SK-N-SH treated with all-trans-retinoic acid at 6 μM for 48 hours (cell line): ENCODE measurements around the gene ITPR2.

Experiments
- ATAC-seq: fragments of 200-7000 bp; cut with Tn5 transposase; 3 replicates; pipeline ENCODE4 v1.9.1; 2020; ENCODE audit warnings: mild to moderate bottlenecking, moderate library complexity
- ARNTL ChIP-seq: fragments of 450-650 bp; formaldehyde crosslinking; IDR thresholded peaks from 2 replicates; pipeline ENCODE4 v1.5.0; 2020; ENCODE audit warnings: low read depth, mild to moderate bottlenecking, moderate library complexity, borderline replicate concordance
- BACH2 ChIP-seq: fragments of 250-450 bp; sonication (Bioruptor Pico); IDR thresholded peaks from 2 replicates; pipeline ENCODE4 v1.9.0; 2021; ENCODE audit warnings: mild to moderate bottlenecking, borderline replicate concordance
- CREB5 ChIP-seq: fragments of 250-450 bp; sonication (Bioruptor Pico); IDR thresholded peaks from 2 replicates; pipeline ENCODE4 v1.5.1; 2020; ENCODE audit warnings: low read depth, mild to moderate bottlenecking, moderate library complexity
- CSDC2 ChIP-seq: fragments of 250-450 bp; sonication (Bioruptor Pico); IDR thresholded peaks from 2 replicates; pipeline ENCODE4 v1.5.0; 2020; ENCODE audit warnings: mild to moderate bottlenecking, moderate library complexity
- CSRNP3 ChIP-seq: fragments of 250-450 bp; sonication (Bioruptor Pico); IDR thresholded peaks from 2 replicates; pipeline ENCODE4 v1.5.1; 2021; ENCODE audit warnings: mild to moderate bottlenecking, moderate library complexity
- ESRRG ChIP-seq: fragments of 250-450 bp; sonication (Bioruptor Pico); IDR thresholded peaks from 2 replicates; pipeline ENCODE4 v1.6.1; 2021; ENCODE audit warnings: mild to moderate bottlenecking
- GLIS3 ChIP-seq: fragments of 250-450 bp; sonication (Bioruptor Pico); IDR thresholded peaks from 2 replicates; pipeline ENCODE4 v1.5.0; 2020; ENCODE audit warnings: mild to moderate bottlenecking, moderate library complexity
- ISL1 ChIP-seq: fragments of 250-450 bp; sonication (Bioruptor Pico); IDR thresholded peaks from 2 replicates; pipeline ENCODE4 v2.1.2; 2022; ENCODE audit warnings: mild to moderate bottlenecking, moderate library complexity
- OSR1 ChIP-seq: fragments of 250-450 bp; sonication (Bioruptor Pico); IDR thresholded peaks from 2 replicates; pipeline ENCODE4 v1.8.0; 2022; ENCODE audit warnings: moderate library complexity, mild to moderate bottlenecking, inconsistent platforms
- PATZ1 ChIP-seq: fragments of 250-450 bp; sonication (Bioruptor Pico); IDR thresholded peaks from 2 replicates; pipeline ENCODE4 v1.8.0; 2020; ENCODE audit warnings: mild to moderate bottlenecking, moderate library complexity, borderline replicate concordance
- POU6F1 ChIP-seq: fragments of 250-450 bp; sonication (Bioruptor Pico); IDR thresholded peaks from 2 replicates; pipeline ENCODE4 v1.8.0; 2021; ENCODE audit warnings: low read depth, mild to moderate bottlenecking, moderate library complexity, borderline replicate concordance
- PPARA ChIP-seq: fragments of 250-450 bp; sonication (Bioruptor Pico); IDR thresholded peaks from 2 replicates; pipeline ENCODE4 v1.5.0; 2020; ENCODE audit warnings: mild to moderate bottlenecking, borderline replicate concordance
- RARB ChIP-seq: fragments of 250-450 bp; sonication (Bioruptor Pico); IDR thresholded peaks from 2 replicates; pipeline ENCODE4 v1.8.0; 2021; ENCODE audit warnings: mild to moderate bottlenecking, moderate library complexity
- SNAI2 ChIP-seq: fragments of 250-450 bp; sonication (Bioruptor Pico); IDR thresholded peaks from 2 replicates; pipeline ENCODE4 v1.5.0; 2020; ENCODE audit warnings: mild to moderate bottlenecking, moderate library complexity
- TCF4 ChIP-seq: fragments of 250-450 bp; sonication (Bioruptor Pico); IDR thresholded peaks from 2 replicates; pipeline ENCODE4 v1.8.0; 2021; ENCODE audit warnings: mild to moderate bottlenecking, moderate library complexity, borderline replicate concordance
- TOX ChIP-seq: fragments of 250-450 bp; sonication (Bioruptor Pico); IDR thresholded peaks from 2 replicates; pipeline ENCODE4 v1.8.0; 2021; ENCODE audit warnings: mild to moderate bottlenecking, moderate library complexity, borderline replicate concordance
- TSHZ2 ChIP-seq: fragments of 250-450 bp; sonication (Bioruptor Pico); IDR thresholded peaks from 2 replicates; pipeline ENCODE4 v1.5.0; 2020; ENCODE audit warnings: mild to moderate bottlenecking, moderate library complexity
- ZC3H10 ChIP-seq: fragments of 250-450 bp; sonication (Bioruptor Pico); IDR thresholded peaks from 2 replicates; pipeline ENCODE4 v1.5.1; 2021; ENCODE audit warnings: mild to moderate bottlenecking, moderate library complexity
- ZFP3 ChIP-seq: fragments of 250-450 bp; sonication (Bioruptor Pico); IDR thresholded peaks from 2 replicates; pipeline ENCODE4 v1.5.0; 2020; ENCODE audit warnings: mild to moderate bottlenecking, moderate library complexity
- ZFP30 ChIP-seq: fragments of 450-650 bp; formaldehyde crosslinking; IDR thresholded peaks from 2 replicates; pipeline ENCODE4 v1.5.0; 2022; ENCODE audit warnings: mild to moderate bottlenecking, moderate library complexity
- ZNF565 ChIP-seq: fragments of 450-650 bp; formaldehyde crosslinking; conservative IDR thresholded peaks from 2 replicates; pipeline ENCODE4 v1.5.0; 2020; ENCODE audit warnings: low read depth, mild to moderate bottlenecking, moderate library complexity
- ZNF8 ChIP-seq: fragments of 450-650 bp; formaldehyde crosslinking; IDR thresholded peaks from 2 replicates; pipeline ENCODE4 v1.5.0; 2020; ENCODE audit warnings: mild to moderate bottlenecking, moderate library complexity

The ITPR2 gene

GRCh38 chr12:26513363-26514043 is 319.5 kb downstream of the ITPR2 start:
- no peak for TF ChIP-seq TOX (CRISPR knock-in tag)
- TF ChIP-seq ARNTL, result no peak
- TF ChIP-seq CREB5 (CRISPR knock-in tag), result no peak
- no peak for TF ChIP-seq ZNF565
- TF ChIP-seq TCF4 (CRISPR knock-in tag), result no peak
- no peak for TF ChIP-seq ZFP3 (CRISPR knock-in tag)
- no peak for TF ChIP-seq GLIS3 (CRISPR knock-in tag)
- TF ChIP-seq CSDC2 (CRISPR knock-in tag), result no peak
- TF ChIP-seq TSHZ2 (CRISPR knock-in tag), result no peak
- TF ChIP-seq RARB (CRISPR knock-in tag), result no peak
- TF ChIP-seq PPARA (CRISPR knock-in tag), result no peak
- no peak for TF ChIP-seq CSRNP3 (CRISPR knock-in tag)
- TF ChIP-seq PATZ1 (CRISPR knock-in tag), result no peak
- ATAC-seq, result no peak

- no peak for TF ChIP-seq ISL1 (CRISPR knock-in tag)
- TF ChIP-seq OSR1 (CRISPR knock-in tag), result no peak
- no peak for TF ChIP-seq ZC3H10 (CRISPR knock-in tag)
- TF ChIP-seq ZFP3 (CRISPR knock-in tag), result no peak
- no peak for TF ChIP-seq BACH2 (CRISPR knock-in tag)
- TF ChIP-seq CSRNP3 (CRISPR knock-in tag), result no peak
- TF ChIP-seq PATZ1 (CRISPR knock-in tag), result no peak
- TF ChIP-seq SNAI2 (CRISPR knock-in tag), result no peak
- no peak for TF ChIP-seq TCF4 (CRISPR knock-in tag)
- no peak for TF ChIP-seq ARNTL
- no peak for TF ChIP-seq RARB (CRISPR knock-in tag)
- no peak for TF ChIP-seq ZNF565
- TF ChIP-seq ZNF8, result no peak
- TF ChIP-seq GLIS3 (CRISPR knock-in tag), result no peak
- no peak for TF ChIP-seq PPARA (CRISPR knock-in tag)
- TF ChIP-seq ESRRG, result no peak
- no peak for TF ChIP-seq POU6F1 (CRISPR knock-in tag)
- TF ChIP-seq TOX (CRISPR knock-in tag), result no peak
- no peak for TF ChIP-seq ZFP30 (CRISPR knock-in tag)
Observed at GRCh38 chr12:26512213-26512612, 320.8 kb downstream of the ITPR2 start.

More at GRCh38 chr12:26512213-26512612, 320.8 kb downstream of the ITPR2 start:
- no peak for ATAC-seq
